Fibroblast of skin of right quadriceps (primary cell): ENCODE measurements around the gene MLYCD.
"Not testable (repeated sequence)": the region's sequence is repeated elsewhere in the genome, so short reads cannot be mapped to it uniquely, and the experiment has no call there.

Experiments
- DNase-seq: peaks from one replicate; pipeline ENCODE4 v3.0.0-alpha.2; 2013

The MLYCD gene

GRCh38 chr16:83926726-83927397 lies 27.9 kb downstream of the MLYCD start:
- peak; percentile 70 for DNase-seq

- DNase-seq, result peak; percentile 50
Measured at GRCh38 chr16:83928341-83929055, 29.6 kb downstream of the MLYCD start.

GRCh38 chr16:83929811-83930555 lies 31.1 kb downstream of the MLYCD start:
- no peak for DNase-seq

- DNase-seq, result no peak
Measured at GRCh38 chr16:83930730-83931500, 32.0 kb downstream of the MLYCD start.

- no peak for DNase-seq
Measured at GRCh38 chr16:83931556-83931955, 32.6 kb downstream of the MLYCD start.

GRCh38 chr16:83932304-83932703 lies 33.4 kb downstream of the MLYCD start:
- DNase-seq, result no peak

- peak; percentile 74 for DNase-seq
Measured at GRCh38 chr16:83932955-83933673, 34.2 kb downstream of the MLYCD start.

- peak; percentile 52 for DNase-seq
Measured at GRCh38 chr16:83933885-83934683, 35.2 kb downstream of the MLYCD start.

GRCh38 chr16:83934684-83934977 lies 35.7 kb downstream of the MLYCD start:
- no peak for DNase-seq

GRCh38 chr16:83935005-83935857 lies 36.3 kb downstream of the MLYCD start:
- no peak for DNase-seq

- no peak for DNase-seq
Measured at GRCh38 chr16:83935858-83936255, 36.9 kb downstream of the MLYCD start.

GRCh38 chr16:83936581-83937165 lies 37.8 kb downstream of the MLYCD start:
- DNase-seq, result no peak

- DNase-seq, result no peak
Measured at GRCh38 chr16:83937267-83937666, 38.4 kb downstream of the MLYCD start.

- DNase-seq, result peak; percentile 26
Measured at GRCh38 chr16:83937922-83938885, 39.3 kb downstream of the MLYCD start.

GRCh38 chr16:83939266-83939855 lies 40.4 kb downstream of the MLYCD start:
- peak; percentile 10 for DNase-seq

GRCh38 chr16:83940119-83940518 lies 41.2 kb downstream of the MLYCD start:
- no peak for DNase-seq

- DNase-seq, result no peak
Measured at GRCh38 chr16:83940630-83941378, 41.9 kb downstream of the MLYCD start.

- DNase-seq, result not testable (repeated sequence)
Measured at GRCh38 chr16:83941546-83941945, 42.6 kb downstream of the MLYCD start.
